Left lobe of liver (tissue), 2 donors: ENCODE measurements around the gene IL11. TPM values are rescaled to one million over a fixed set of nuclear protein-coding genes. Genes with fewer than 3 reads are reported as not detected.

Experiments
- ATAC-seq: fragments of 200-7000 bp; cut with Tn5 transposase; one replicate; pipeline ENCODE4 v1.9.1; 2020; ENCODE audit warnings: mild to moderate bottlenecking, moderate library complexity
- DNase-seq: peaks from one replicate; pipeline ENCODE4 v3.0.0-alpha.2; 2020; ENCODE audit warnings: low spot score
- total RNA-seq: library from RNA; stranded (reverse); gene quantifications from one replicate; pipeline ENCODE4 v1.2.1, GENCODE V29; 2021
- donor health status: DM: no; HTN: no; CAD: no; lungs with moderate emphysema.
- donor health status: DM: no; HTN: yes; CAD: no.

IL11 gene
- total RNA-seq, 1 donor from 2014 or later = not detected

DNA sequence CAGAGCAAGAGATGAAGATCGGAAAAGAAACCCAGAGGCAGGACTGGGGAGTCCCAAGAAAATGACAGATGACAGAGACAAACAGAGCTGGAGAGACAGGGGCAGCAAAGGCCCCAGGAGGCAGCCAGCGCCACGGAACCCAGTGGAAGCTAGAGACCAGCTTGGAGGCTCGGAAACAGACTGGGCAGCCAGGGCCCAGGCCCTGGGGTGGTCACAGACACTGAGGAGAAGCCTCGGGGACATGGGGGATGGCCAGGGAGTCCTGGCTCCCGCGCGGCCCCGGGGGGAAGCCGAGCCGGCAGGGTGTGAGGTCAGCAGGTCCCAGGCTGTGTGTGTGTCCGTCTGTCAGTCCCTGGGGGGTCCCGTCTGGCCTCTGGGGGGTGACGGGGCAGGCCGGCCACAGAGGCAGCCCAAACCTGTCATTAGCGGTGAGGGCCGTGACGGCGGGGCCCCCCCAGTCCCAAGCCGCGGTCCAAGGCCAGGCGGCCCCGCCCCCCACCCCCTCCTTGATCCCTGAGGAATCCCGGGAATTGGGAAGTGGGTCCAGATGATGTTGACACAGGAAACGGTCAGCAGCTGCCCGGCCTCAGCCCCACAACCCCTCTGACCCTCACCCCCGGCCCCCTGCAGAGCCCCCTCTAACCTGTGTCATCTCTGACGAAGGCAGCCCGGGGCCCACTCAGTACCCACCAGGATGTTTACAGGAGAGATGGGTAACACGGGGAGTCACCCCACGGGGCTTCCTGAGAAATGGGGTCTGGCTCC lies 3.9 kb upstream of the IL11 start:
- DNase-seq (no peak), ATAC-seq (no peak)

DNA sequence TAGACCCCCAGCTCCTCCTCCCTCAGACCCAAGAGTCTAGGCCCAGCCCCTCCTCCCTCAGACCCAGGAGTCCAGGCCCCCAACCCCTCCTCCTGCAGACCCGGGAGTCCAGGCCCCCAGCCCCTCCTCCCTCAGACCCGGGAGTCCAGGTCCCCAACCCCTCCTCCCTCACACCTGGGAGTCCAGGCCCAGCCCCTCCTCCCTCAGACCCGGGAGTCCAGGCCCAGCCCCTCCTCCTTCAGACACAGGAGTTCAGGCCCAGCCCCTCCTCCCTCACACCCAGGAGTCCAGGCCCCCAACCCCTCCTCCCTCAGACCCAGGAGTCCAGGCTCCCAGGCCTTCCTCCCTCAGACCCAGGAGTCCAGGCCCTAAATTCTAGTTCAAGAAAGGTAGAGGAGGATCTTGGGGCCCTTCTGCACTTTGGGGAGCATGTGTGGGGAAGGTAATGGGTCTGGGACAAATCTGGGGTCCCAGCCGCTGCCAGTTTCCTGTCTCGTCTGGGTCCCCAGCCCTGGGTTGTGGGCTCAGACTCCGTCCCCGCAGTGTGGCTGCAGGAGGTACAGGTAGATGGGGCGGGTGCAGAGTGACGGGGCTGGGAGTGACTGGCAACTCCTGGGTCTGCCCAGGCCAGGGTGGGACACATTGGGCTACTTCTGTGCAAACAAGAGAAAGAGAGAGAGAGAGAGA lies 3.2 kb upstream of the IL11 start:
- ATAC-seq (no peak), DNase-seq (no peak)

DNA sequence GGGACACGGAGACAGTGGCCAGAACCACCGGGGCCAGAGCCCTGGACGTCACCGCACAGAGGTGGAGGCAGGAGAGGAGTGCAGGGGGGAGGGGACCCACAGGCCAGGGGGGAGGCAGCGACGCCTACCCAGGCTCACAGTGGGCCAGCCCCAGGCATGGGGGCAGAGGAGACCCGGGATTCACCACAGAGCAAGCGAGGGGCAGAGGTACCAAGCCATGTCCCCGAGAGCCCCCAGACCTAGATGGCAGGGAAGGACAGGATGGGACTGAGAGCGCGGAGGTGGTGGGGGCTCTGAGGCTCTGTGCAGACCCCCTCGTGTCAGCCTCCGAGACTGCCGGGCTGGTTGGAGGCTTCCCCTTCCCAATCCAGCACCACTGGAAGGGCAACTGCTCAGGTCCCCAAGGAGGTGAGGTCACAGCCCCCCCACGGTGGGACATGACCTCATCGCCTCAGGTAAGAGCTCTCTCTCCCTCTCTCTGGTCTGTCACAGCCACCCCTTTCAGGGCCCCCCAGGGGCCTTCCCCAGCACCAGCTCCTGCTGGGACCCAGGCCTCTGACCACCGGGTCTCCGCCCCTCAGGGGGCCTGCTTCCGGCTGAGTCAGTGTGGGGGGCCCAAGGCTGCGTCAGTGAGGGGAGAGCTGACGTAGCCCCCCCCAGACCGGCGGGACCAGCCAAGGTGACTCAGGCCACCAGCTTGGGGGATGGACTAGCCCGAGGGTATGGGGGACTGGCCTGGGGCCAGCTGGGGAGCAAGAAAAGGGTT lies 2.2 kb upstream of the IL11 start:
- DNase-seq (no peak), ATAC-seq (no peak)

DNA sequence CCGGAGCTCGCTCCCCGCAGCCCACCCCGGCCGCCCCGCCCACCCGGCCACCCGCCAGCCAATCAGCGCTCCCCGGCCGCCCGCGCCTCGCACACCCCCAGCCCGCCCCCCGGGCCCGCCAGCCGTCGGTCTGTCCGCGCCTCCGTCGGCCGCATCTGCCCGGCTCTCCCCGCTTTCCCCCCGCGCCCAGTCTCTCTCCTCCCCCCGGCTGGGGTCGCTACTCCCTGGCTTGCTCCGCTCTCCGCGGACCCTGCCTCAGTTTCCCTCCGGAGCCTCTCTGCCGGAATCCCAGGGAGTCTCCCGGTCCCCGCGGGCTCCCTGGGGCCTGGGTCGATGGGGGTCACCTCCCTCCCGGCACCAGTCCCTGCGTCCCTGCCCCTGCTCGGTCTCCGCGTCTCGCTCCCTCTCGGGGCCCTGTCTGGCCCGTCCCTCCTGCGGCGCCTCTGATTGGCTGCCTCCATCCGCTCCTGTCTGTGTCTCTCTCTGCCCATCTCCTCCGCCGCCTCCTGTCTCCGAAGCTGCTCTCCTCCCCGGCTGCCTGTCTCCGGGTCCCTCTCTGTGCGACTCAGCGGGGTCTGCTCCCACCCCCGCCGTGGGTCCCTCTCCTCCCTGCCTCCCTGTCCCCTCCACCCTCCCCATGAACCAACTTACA lies 484 bp downstream of the IL11 start:
- ATAC-seq (no peak), DNase-seq (no peak)

GRCh38 chr19:55368701-55369563 lies 1.3 kb downstream of the IL11 start:
- DNase-seq (no peak), ATAC-seq (peak; percentile 49)

GRCh38 chr19:55368106-55368505 lies 2.2 kb downstream of the IL11 start:
- ATAC-seq = no peak
- DNase-seq = no peak

- ATAC-seq = no peak
These were observed 3.5 kb downstream of the IL11 start for GRCh38 chr19:55366790-55367189.

GRCh38 chr19:55365964-55366363 lies 4.3 kb downstream of the IL11 start:
- ATAC-seq = no peak

More at GRCh38 chr19:55366790-55367189, 3.5 kb downstream of the IL11 start:
- no peak for DNase-seq

DNA sequence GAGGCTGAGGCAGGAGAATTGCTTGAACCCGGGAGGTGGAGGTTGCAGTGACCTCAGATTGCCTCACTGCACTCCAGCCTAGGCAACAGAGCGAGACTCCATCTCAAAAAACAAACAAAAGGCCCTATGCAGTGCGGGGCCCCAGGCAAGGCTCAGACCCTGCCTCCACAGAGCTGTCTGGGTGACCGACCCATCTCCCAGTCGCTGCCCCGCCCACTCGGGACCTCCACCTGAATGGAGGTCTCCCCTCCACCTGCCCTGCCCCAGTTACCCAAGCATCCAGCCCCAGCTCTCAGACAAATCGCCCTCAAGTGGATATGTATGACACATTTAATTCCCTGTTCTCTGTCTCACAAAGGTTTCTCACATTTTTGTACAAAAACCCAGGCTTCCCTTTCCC lies 5.0 kb downstream of the IL11 start:
- DNase-seq (no peak), ATAC-seq (no peak)

More at GRCh38 chr19:55365964-55366363, 4.3 kb downstream of the IL11 start:
- DNase-seq = no peak

DNA sequence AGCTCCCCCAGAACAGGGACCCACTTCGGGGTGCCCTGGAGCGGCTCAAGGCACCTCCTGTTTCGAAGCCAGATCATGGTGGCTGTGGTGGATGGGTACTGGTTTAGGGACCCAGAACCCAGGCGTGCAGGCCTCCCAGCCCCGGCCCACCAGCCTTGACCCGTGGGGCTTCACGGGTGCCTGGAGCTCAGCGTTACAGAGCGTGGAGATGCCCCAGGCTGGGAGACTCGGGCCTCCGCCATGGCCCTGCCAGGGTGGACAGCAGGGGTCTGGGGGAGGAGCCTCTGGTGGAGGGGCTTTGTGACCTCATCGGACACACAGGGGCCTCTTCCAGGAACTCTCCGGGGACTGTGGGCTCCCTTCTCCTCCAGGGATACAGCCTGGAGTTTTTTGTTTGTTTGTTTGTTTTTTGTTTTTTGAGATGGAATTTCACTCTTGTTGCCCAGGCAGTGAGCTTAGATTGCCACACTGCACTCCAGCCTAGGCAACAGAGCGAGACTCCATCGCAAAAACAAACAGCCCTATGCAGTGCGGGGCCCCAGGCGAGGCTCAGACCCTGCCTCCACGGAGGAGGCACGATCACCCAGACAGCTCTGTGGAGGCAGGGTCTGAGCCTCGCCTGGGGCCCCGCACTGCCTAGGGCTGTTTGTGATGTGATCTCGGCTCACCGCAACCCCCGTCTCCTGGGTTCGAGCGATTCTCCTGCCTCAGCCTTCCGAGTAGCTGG lies 7.1 kb downstream of the IL11 start, which contains the start of gene GARIN5B:
GARIN5B (minus strand) TSS at position 271 of the 727 bp plus-strand sequence; CDS start at position 77, 194 bp downstream.
- no peak for ATAC-seq
- DNase-seq = no peak

GRCh38 chr19:55362174-55362989 lies 7.9 kb downstream of the IL11 start:
- ATAC-seq (no peak), DNase-seq (no peak)

DNA sequence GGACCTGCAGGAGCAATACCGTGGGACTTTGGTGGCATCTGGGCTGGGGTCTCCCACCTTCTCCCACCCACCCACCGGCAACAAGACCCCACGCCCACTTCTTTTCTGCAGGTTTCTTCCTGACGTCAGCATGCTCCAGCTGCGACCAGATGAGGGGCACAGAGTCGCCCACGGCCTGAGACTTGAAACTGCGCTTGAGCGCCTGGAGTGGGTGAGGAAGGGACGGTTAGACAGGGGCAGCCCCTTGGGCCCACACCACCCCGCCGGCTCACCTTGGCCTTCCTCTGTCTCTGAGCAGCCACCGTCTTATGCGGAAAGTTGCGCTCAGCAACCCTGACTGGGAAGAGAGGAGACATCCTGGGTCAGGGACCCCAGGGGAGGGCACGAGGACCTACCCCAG lies 9.4 kb downstream of the IL11 start:
- DNase-seq = no peak
- no peak for ATAC-seq

GRCh38 chr19:55358943-55359908 lies 11.0 kb downstream of the IL11 start:
- ATAC-seq (no peak), DNase-seq (no peak)

- ATAC-seq = no peak
- DNase-seq = no peak
These were observed 11.8 kb downstream of the IL11 start for GRCh38 chr19:55358493-55358892.

GRCh38 chr19:55355213-55355821 lies 14.9 kb downstream of the IL11 start:
- no peak for DNase-seq
- ATAC-seq = no peak

GRCh38 chr19:55354698-55355212 lies 15.5 kb downstream of the IL11 start, which contains the start of gene COX6B2:
COX6B2 (minus strand) TSS chr19:55354719; CDS start chr19:55354521, 198 bp downstream.
- DNase-seq = no peak
- no peak for ATAC-seq
